MM.1S (cell line): ENCODE measurements around the gene MCM6.

Source experiments
- DNase-seq: peaks from one replicate; pipeline ENCODE4 v3.0.0-alpha.2; 2015
- H2AFZ ChIP-seq: fragments of 300-600 bp; sonication (generic); 2 replicates; pipeline ENCODE4 v1.6.0; 2016; ENCODE audit warnings: antibody characterized with exemption, low read length
- H3F3A ChIP-seq: fragments of 300-600 bp; sonication (generic); 2 replicates; pipeline ENCODE4 v1.6.1; 2016; ENCODE audit warnings: mild to moderate bottlenecking, antibody characterized with exemption, low read length, moderate library complexity, mixed read lengths; ENCODE audit not compliant: insufficient read depth
- H3K27ac ChIP-seq: fragments of 300-600 bp; sonication (generic); 2 replicates; pipeline ENCODE4 v1.5.1; 2016; ENCODE audit warnings: mild to moderate bottlenecking, low read length
- H3K27me3 ChIP-seq: fragments of 300-600 bp; sonication (generic); replicated peaks from 2 replicates; pipeline ENCODE4 v1.6.0; 2016; ENCODE audit warnings: low read length; ENCODE audit not compliant: insufficient read depth
- H3K36me3 ChIP-seq: fragments of 300-600 bp; sonication (generic); replicated peaks from 2 replicates; pipeline ENCODE4 v1.6.1; 2016; ENCODE audit warnings: mild to moderate bottlenecking, low read length, mixed read lengths; ENCODE audit not compliant: insufficient read depth
- H3K4me1 ChIP-seq: fragments of 300-600 bp; sonication (generic); 2 replicates; pipeline ENCODE4 v1.6.1; 2016; ENCODE audit warnings: low read length, mixed read lengths
- H3K4me2 ChIP-seq: fragments of 300-600 bp; sonication (generic); 2 replicates; pipeline ENCODE4 v1.6.0; 2016; ENCODE audit warnings: low read depth, low read length
- H3K4me3 ChIP-seq: fragments of 300-600 bp; sonication (generic); 2 replicates; pipeline ENCODE4 v1.5.1; 2016; ENCODE audit warnings: low read length, mixed read lengths
- H3K79me2 ChIP-seq: fragments of 300-600 bp; sonication (generic); 2 replicates; pipeline ENCODE4 v1.6.1; 2016; ENCODE audit warnings: mixed run types, low read length, mixed read lengths
- H3K9ac ChIP-seq: fragments of 300-600 bp; sonication (generic); 2 replicates; pipeline ENCODE4 v1.6.1; 2016; ENCODE audit warnings: low read length, mixed read lengths
- H3K9me2 ChIP-seq: fragments of 300-600 bp; sonication (generic); replicated peaks from 2 replicates; pipeline ENCODE4 v1.6.1; 2016; ENCODE audit warnings: mild to moderate bottlenecking, low read length, mixed read lengths; ENCODE audit not compliant: insufficient read depth
- H3K9me3 ChIP-seq: fragments of 300-600 bp; sonication (generic); replicated peaks from 2 replicates; pipeline ENCODE4 v1.6.1; 2016; ENCODE audit warnings: mild to moderate bottlenecking, low read length, mixed read lengths; ENCODE audit not compliant: insufficient read depth
- H4K20me1 ChIP-seq: fragments of 300-600 bp; sonication (generic); 2 replicates; pipeline ENCODE4 v1.6.1; 2016; ENCODE audit warnings: mild to moderate bottlenecking, low read length, moderate library complexity, mixed read lengths; ENCODE audit not compliant: insufficient read depth
- CTCF ChIP-seq: fragments of 300-600 bp; sonication (generic); IDR thresholded peaks from 2 replicates; pipeline ENCODE4 v1.5.1; 2016; ENCODE audit warnings: antibody characterized with exemption, low read length, mixed read lengths
- EZH2 ChIP-seq: fragments of 300-600 bp; sonication (generic); optimal IDR thresholded peaks from 2 replicates; pipeline ENCODE3; 2017; ENCODE audit warnings: low read depth, mild to moderate bottlenecking, antibody characterized with exemption, low read length, mixed read lengths
- EZH2phosphoT487 ChIP-seq: fragments of 300-600 bp; sonication (generic); IDR thresholded peaks from 2 replicates; pipeline ENCODE4 v1.6.1; 2018; ENCODE audit warnings: antibody characterized with exemption, low read length

MCM6 gene

GRCh38 chr2:135829378-135830135 is 46.7 kb downstream of the MCM6 start:
- no peak overlapping the region for H3K4me3 ChIP-seq
- H3K27me3 ChIP-seq, result no peaks in the 10 kb centered on the region
- no peaks in the 10 kb centered on the region for H4K20me1 ChIP-seq
- H3K27ac ChIP-seq, result no peak overlapping the region
- H3K36me3 ChIP-seq, result no peaks in the 10 kb centered on the region
- H3K9me2 ChIP-seq, result no peaks in the 10 kb centered on the region
- no peaks in the 10 kb centered on the region for H3K9me3 ChIP-seq
- no peaks in the 10 kb centered on the region for H3F3A ChIP-seq
- no peak for DNase-seq
- H3K4me1 ChIP-seq, result no peaks in the 10 kb centered on the region
- no peak overlapping the region for H3K4me2 ChIP-seq
- H3K79me2 ChIP-seq, result no peaks in the 10 kb centered on the region
- no peak overlapping the region for H2AFZ ChIP-seq
- no peak overlapping the region for H3K9ac ChIP-seq
- no peak for TF ChIP-seq EZH2
- TF ChIP-seq CTCF, result no peak
- TF ChIP-seq EZH2phosphoT487, result no peak

GRCh38 chr2:135826544-135826943 is 49.7 kb downstream of the MCM6 start:
- Histone ChIP-seq H3K79me2 (no peaks in the 10 kb centered on the region), H3K27me3 (no peaks in the 10 kb centered on the region), H2AFZ (no peak overlapping the region), H3K27ac (no peak overlapping the region), H3K9me3 (no peaks in the 10 kb centered on the region), H3K9me2 (no peaks in the 10 kb centered on the region), H4K20me1 (no peaks in the 10 kb centered on the region), H3K9ac (no peak overlapping the region), H3K4me2 (no peak overlapping the region), H3K4me3 (no peak overlapping the region), H3K4me1 (no peaks in the 10 kb centered on the region), H3F3A (no peaks in the 10 kb centered on the region), H3K36me3 (no peaks in the 10 kb centered on the region)
- no peak for TF ChIP-seq CTCF
- TF ChIP-seq EZH2phosphoT487, result no peak
- TF ChIP-seq EZH2, result no peak
- DNase-seq, result no peak

GRCh38 chr2:135825550-135826176 is 50.6 kb downstream of the MCM6 start:
- H3K27me3 ChIP-seq, result no peaks in the 10 kb centered on the region
- no peaks in the 10 kb centered on the region for H4K20me1 ChIP-seq
- no peaks in the 10 kb centered on the region for H3K79me2 ChIP-seq
- no peak overlapping the region for H3K9ac ChIP-seq
- no peaks in the 10 kb centered on the region for H3K9me2 ChIP-seq
- DNase-seq, result no peak
- H3K9me3 ChIP-seq, result no peaks in the 10 kb centered on the region
- TF ChIP-seq CTCF, result no peak
- no peak overlapping the region for H2AFZ ChIP-seq
- no peaks in the 10 kb centered on the region for H3K4me1 ChIP-seq
- H3K36me3 ChIP-seq, result no peaks in the 10 kb centered on the region
- no peaks in the 10 kb centered on the region for H3F3A ChIP-seq
- no peak overlapping the region for H3K4me2 ChIP-seq
- no peak overlapping the region for H3K27ac ChIP-seq
- H3K4me3 ChIP-seq, result no peak overlapping the region
